Measurements from ENCODE around the gene CPE. TPM values are rescaled to one million over a fixed set of nuclear protein-coding genes. Genes with fewer than 3 reads are reported as not detected.

The CPE gene
- total RNA-seq, 4 donors from 2014 or later = 126 to 272 (median 201) TPM

GRCh38 chr4:165367040-165367439 lies 11.8 kb upstream of the CPE start:
- WGBS, 2 donors (ENCODE audit: low coverage in 1 of 2) = 84 to 100% methylated on average over 2 to 4 of the region's 4 CpGs
- TF ChIP-seq POLR2AphosphoS5 (IDR thresholded peaks at IDR 0.05) (no peak), POLR2A (IDR thresholded peaks at IDR 0.05) (no peak), EP300 (IDR thresholded peaks at IDR 0.05) (no peak), CTCF (IDR thresholded peaks at IDR 0.05) (no peak)
- H3K4me3 ChIP-seq = no peak overlapping the region
- no peaks in the 10 kb centered on the region for H3K4me1 ChIP-seq
- no peaks in the 10 kb centered on the region for H3K36me3 ChIP-seq
- no peak overlapping the region for H3K27ac ChIP-seq
- no peaks in the 10 kb centered on the region for H3K27me3 ChIP-seq
- ATAC-seq = no peak
- H3K9me3 ChIP-seq = no peaks in the 10 kb centered on the region

- no peak for ATAC-seq
- no peaks in the 10 kb centered on the region for H3K9me3 ChIP-seq
- no peak for TF ChIP-seq POLR2AphosphoS5 (IDR thresholded peaks at IDR 0.05)
- TF ChIP-seq CTCF (IDR thresholded peaks at IDR 0.05) = no peak
- TF ChIP-seq POLR2A (IDR thresholded peaks at IDR 0.05) = no peak
- no peak for TF ChIP-seq EP300 (IDR thresholded peaks at IDR 0.05)
- H3K4me1 ChIP-seq = no peaks in the 10 kb centered on the region
- no peaks in the 10 kb centered on the region for H3K36me3 ChIP-seq
- 100% methylated on average over 1 of the region's 1 CpG; no CpG with 5 or more reads in 1 of the 2 donors for WGBS, 2 donors (ENCODE audit: low coverage in 1 of 2)
- no peak overlapping the region for H3K27ac ChIP-seq
- H3K27me3 ChIP-seq = no peaks in the 10 kb centered on the region
- H3K4me3 ChIP-seq = no peak overlapping the region
Observed at GRCh38 chr4:165368114-165368513, 10.7 kb upstream of the CPE start.

GRCh38 chr4:165368567-165368966 lies 10.2 kb upstream of the CPE start:
- WGBS, 2 donors (ENCODE audit: low coverage in 1 of 2) = 67 to 75% methylated on average over 1 of the region's 1 CpG
- H3K4me3 ChIP-seq = no peak overlapping the region
- no peak overlapping the region for H3K27ac ChIP-seq
- no peaks in the 10 kb centered on the region for H3K9me3 ChIP-seq
- H3K4me1 ChIP-seq = no peaks in the 10 kb centered on the region
- TF ChIP-seq EP300 (IDR thresholded peaks at IDR 0.05) (no peak), POLR2AphosphoS5 (IDR thresholded peaks at IDR 0.05) (no peak), POLR2A (IDR thresholded peaks at IDR 0.05) (no peak), CTCF (IDR thresholded peaks at IDR 0.05) (no peak)
- H3K36me3 ChIP-seq = no peaks in the 10 kb centered on the region
- ATAC-seq = no peak
- H3K27me3 ChIP-seq = no peaks in the 10 kb centered on the region

GRCh38 chr4:165369522-165369921 lies 9.3 kb upstream of the CPE start:
- no peaks in the 10 kb centered on the region for H3K36me3 ChIP-seq
- 66 to 72% methylated on average over 3 to 5 of the region's 5 CpGs for WGBS, 2 donors (ENCODE audit: low coverage in 1 of 2)

More at GRCh38 chr4:165369522-165369921, 9.3 kb upstream of the CPE start:
- TF ChIP-seq POLR2A (IDR thresholded peaks at IDR 0.05) (no peak), CTCF (IDR thresholded peaks at IDR 0.05) (no peak), EP300 (IDR thresholded peaks at IDR 0.05) (no peak), POLR2AphosphoS5 (IDR thresholded peaks at IDR 0.05) (no peak)
- no peaks in the 10 kb centered on the region for H3K27me3 ChIP-seq
- no peak overlapping the region for H3K4me3 ChIP-seq
- ATAC-seq = no peak
- H3K4me1 ChIP-seq = no peaks in the 10 kb centered on the region
- peaks cover 0 to 5% (median 0%) of the 10 kb centered on the region in 3 donors for H3K9me3 ChIP-seq
- H3K27ac ChIP-seq = no peak overlapping the region
